HG03039 (cell line): ENCODE results near the gene PARVA.

Experiments
- ATAC-seq: cut with Tn5 transposase; IDR thresholded peaks from one replicate; pipeline ENCODE4 v1.9.1; 2021; ENCODE audit warnings: mild to moderate bottlenecking, moderate library complexity; ENCODE audit not compliant: unreplicated experiment

Gene PARVA

DNA sequence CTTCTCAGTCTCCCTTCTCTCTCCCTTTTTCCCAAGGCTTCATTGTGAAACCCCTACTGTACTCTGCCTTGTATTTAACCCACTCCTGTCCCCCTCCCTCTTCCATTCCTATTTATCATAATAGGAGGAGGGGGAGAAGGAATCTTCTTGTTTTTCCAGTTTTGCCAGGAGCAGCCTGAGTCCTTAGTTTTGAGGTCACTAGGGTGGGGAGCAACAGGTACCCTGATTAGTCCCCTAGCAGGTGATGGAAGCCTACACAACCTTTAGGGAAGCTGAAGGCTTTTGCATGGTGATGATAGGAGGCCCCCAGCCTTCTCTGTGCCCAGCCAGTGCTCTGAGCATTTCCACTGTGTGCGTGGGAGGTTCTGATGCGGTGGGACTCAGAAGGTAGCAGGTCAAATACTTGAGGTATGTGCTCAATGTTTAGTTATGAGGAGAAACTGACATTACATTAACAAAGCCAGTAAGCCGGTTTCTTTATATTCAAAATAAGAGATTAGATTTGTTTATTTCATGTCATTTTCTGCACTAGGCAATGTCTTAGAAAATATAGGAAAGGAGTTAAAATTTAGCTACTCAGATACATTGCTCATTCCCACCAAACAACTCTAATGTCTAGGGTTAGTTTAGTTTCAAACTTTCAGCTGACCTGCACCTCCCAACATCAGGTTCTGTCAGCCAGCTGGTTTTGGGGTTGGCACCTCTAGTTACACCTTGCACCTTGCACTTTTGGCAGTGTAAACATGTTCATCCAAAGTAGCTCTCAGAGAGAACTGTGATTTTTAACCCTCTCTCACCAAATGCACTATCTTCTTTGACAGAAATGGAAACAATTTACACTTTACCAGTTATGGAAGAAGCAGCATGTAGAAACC lies 26.0 kb downstream of the PARVA start:
- ATAC-seq: no peak

DNA sequence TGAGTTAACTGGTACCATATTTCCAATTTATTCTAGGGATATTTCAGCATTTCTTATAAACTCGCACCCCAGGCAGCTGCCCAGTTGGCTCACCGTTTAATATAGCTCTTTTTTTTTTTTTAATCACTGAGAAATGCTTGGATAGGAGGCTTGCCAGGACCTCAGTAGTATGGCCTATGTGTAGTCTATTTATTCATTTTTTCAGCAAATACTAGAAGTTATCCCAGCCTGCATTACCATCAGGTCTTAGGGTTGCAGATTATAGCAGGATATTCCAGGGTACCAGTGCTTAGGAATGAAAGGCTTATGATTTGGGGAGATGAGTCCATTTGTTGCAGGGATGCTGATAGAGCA lies 26.6 kb downstream of the PARVA start:
- no peak for ATAC-seq

DNA sequence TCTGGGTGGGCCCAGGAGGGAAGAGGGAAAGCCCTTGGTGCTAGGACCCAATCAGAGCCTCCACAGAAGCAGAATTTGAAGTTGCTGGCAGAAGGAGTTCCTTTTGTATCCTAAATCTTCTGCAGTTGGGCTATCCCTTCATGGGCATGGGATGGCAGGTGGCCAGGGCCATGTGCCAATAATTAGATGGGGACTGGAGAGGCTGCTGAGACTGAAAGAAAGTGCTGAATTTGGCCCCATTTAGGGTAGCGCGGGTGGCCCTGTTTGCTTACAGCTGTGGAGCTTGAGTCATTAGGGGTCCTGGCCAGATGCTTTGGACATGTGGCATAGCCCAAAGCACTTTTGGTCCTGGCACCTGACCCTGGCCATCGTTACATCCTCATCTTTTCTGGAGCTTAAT lies 27.1 kb downstream of the PARVA start:
- no peak for ATAC-seq

DNA sequence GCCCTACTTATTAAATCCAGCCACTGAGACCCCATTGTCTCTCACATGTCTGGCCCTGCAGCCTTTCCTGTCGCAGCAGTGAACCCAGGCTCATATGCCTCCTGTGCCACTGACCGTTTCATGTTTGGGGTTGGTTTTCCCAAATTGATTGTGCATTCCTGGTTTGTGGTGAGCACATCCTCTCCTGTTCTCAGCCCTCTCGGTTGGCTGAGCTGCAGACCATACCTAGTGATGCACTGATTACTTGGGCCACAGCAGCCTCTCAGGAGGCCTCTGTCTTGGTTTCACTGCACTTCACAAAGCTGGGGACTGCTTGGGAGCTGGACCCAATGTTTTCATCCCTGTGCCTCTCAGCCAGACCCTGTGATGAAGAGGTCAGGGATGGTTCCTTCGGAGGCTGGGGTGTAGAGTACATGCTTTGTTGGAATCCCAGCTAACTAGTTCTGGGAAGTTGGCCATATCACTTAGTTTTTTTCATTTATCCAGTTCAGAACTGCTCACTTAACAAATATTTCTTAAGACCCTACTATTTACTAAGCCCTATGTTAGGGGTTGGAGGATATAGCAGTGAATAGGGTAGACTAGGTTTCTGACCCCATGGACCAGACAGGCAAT lies 30.9 kb downstream of the PARVA start:
- no peak for ATAC-seq

DNA sequence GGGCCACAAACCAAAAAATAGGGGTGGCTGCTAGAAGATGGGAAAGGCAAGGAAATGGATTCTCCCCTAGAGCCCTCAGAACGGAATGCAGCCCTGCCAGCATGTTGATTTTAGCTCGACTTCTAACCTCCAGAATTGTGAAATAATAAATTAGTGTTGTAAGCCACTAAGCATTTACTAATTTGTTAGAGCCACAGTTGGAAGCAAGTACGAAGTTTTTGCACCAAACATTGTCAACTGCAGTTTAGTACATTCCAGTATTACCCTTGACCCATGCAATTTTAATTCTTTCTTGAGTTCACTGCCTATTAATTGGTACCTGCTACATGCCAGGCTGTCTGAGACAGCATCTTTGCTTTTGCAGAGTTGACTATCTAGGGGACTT lies 32.2 kb downstream of the PARVA start:
- ATAC-seq: no peak

DNA sequence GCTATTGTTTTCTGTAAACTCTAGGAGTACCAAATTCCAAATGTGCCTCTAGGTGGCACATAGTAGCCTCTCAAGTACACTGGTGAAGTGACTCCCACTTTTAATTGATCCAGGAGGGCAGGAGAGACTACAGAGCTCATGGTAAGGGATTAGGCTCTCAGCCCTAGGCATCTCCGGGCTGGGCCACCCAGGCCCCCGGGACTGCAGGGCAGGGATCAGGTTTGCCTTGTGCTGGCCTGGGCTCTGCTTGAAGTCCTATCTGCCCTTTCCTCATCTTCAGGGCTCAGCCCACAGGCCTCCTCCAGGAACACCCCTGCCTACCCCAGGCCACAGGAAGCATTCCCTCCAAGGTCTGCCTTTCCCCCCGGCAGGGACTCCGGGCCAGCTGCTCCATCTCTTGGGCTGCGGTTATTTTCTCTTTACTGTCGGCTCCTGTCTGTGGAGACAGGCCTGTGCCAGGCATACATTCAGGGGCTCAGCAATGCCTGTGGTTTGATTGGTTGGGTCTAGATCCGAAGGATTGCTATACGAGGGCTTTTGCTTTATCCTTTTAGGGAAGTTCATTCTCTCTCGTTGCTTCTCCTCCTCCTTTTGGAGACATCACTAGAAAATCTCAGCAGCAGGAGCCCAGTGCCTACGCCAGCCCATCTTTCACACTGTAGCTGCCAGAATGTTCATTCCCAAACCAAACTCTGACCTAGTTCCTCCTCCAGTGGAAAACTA lies 32.8 kb downstream of the PARVA start:
- no peak for ATAC-seq

DNA sequence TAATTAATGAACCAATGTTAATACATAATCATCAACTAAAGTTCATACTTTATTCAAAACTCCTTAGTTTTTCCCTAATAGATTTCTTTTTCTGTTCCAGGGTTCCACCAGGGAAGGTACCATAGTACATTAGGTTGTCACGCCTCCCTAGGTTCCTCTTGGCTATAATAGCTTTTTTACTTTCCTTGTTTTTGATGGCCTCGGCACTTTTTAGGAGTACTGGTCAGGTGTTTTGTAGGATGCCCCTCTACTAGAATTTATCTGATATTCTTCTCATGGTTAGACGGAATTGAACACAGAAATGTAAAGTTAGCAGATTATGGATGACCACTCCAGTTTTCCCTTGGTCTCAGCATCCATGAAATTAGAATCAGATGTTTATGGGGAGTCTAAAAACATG lies 34.0 kb downstream of the PARVA start:
- ATAC-seq: no peak

DNA sequence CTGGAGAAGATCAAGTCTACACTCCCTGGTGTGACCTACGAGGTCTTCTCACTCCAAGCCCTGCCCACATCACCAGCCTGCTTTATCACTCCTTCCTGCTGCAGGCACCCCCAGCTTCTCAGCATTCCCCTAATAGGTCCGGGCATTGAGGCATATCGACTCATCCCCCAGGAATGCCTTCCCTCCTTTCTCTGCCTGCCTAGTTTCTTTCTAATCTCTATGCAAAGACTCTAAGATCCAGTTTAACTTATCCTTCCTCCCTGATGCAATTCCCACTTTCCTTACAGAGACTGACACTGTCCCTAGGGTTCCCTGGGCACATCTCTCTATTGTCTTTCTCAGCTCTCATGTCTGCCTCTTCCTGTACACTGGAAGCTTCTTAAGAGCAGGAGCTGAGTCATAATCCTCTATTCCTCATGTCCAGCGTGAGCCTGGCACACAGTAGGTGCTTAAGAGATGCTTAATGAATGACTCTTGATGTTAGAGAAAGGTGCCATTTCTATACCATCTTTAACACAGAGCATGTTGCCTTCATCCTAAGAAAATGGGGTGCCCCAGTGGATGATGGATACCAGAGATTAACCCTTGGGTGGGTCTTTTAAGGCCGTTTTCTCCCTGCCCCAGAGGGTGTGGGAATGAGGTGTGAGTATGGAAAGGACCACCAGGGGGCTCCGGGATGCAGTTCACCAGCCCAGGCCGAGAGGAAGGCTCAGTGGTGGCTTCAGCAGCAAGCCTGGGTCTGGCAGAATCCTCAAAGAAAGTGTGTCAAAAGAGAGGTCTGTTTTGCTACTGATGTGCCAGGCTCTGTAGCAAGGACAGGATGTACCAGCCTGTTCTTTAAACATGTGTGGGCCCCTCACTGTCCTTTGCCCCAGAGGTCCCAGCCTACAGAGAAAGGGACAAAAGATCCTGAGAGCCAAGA lies 34.7 kb downstream of the PARVA start:
- ATAC-seq: no peak

DNA sequence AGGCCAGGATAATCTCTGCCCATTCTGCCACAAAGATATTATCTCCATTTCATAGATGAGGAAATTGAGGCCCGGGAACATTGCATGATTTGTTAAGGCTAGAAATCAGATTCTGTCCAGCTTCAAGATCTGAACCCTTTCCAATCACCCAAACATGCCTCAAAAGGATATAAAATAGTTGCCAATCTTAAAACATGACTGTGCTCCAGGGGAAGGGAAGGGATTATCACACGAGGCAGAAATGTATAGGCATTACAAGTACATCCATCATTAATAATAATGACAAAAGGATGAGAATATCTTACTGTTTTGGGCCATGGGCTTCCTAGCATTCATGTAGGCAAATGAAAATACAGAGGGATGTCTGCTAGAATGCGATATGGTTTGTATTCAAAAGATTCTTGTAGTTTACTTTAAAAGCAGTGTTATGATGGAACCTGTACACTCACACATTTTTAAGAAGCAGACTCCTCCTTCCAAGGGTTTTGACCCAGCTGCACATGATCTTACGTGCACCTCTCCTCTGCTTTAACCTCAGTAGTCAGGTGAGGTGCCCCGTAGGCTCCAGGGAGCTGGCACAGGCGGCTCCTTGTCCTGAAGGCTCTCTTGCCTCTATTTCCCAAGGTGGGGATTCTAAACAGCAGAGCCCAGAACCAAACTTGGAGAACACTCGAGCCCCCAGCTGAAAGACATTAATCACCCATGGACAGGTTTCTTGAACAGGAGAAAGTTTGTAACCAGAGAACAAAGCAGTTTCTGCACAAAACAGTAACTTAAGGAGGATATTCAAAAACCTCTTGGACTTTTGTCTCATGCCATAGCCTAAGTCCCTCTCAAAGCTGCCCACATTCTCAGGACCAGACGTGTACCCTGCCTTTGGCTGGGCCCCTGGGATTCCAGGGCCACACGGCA lies 36.0 kb downstream of the PARVA start:
- ATAC-seq: no peak

DNA sequence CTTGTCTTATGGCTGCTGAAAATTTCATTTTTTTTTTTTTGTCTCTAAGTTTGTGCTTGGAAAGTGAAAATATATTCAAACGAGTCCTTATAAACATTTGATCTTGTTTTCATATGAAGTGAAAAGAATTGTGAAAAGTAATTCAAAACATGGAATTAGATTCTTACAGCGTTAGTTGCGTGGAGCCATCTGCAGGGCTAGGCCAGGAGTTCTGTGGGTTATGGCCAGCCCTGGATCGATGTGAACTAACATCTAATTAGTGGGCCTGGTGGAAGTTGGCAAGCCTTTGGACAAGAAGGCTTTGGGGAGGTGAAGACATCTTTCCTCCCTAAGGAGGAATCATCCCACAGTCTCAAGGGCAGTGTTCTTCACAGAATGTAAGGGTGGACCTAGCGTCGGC lies 37.2 kb downstream of the PARVA start:
- no peak for ATAC-seq

DNA sequence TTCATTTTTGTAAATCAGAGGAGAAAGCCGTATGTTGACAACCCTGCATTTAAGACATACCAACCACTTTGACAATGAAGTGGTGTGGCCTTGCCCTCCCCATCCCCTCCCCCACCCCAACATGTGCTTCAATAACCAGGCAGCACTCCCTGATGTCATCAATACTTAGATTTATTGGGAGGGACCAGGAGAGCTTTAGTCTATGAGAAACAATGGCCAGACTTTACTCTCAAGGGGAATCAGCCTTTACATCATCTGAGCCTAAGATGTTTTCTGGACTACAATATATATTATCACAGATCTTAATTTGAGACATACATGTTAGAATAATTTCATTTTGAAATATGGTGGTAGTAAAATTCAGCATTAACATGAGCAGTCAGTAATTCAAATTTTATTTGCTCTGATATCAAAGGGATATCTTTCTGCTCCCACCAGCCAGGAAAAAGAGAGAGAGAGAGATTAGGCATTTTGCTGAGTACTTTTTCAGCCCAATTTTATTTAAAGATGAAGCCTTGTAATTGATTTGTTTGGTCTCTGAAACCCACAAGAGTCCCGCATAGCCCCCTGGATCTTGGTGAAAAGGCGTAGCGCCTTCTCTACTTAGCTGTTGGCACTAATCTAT lies 38.1 kb downstream of the PARVA start:
- ATAC-seq: no peak

DNA sequence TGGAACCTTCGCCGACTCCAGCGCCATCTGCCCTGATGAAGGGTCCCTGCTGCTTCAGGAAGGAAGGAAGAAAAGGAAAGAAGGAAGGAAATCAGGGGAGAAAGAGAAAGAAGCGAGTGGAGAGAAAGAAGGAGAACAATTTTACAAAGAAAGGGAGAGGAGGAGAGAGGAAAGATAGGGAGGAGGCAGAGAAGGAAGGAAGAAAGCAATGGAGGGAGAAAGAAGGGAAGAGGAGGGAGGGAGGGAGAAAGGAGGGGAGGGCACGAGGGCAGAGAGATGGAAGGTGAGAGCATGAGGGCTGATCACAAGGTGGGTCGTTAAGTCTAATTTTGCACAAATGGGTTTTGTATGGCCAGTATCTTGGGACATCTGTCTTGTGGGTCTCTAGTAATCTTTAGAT lies 39.2 kb downstream of the PARVA start:
- no peak for ATAC-seq

DNA sequence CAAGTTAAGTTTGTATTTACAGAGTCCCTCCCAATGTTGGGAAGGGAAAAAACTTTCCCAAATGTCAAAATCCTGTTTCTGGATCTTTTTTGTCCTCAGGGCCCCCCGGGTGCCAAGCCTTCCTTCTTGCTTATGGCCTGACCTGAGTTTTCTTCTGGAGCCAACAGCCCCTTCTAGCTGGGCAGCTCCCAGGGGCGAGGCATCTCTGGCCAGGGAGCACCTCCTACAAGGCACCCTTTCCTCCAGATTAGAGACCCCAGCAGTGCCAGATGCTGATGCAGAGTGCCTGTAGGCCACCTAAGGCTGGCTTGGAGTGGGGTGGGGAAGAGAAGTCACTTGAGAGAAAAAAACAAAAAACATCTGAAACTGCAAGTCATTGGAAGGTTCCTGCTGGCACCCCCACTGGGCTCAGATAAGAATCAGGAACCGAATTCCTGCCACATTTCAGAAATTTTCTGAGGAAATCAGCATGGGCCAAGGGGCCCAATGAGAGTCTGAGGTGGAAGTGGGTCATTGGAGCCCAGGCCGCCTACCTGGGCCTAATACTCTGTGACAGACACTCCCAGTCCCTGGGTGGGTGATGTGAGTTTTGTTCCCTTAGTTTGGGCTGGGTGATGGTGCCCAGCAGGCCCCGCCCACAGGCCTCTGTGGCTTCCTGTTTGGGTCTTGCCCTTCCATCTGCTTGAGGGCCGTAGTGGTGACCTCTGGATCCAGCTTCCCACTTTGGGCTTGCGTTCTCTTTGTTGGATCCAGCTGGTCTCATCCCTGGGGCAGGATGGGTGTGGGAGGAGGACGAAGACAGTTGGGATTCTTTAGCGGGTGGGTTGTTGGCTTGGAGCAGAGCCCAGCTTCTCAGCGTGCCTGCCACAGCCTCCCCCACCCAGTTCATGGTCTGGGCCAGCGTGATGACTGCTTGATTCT lies 40.6 kb downstream of the PARVA start:
- ATAC-seq: no peak

DNA sequence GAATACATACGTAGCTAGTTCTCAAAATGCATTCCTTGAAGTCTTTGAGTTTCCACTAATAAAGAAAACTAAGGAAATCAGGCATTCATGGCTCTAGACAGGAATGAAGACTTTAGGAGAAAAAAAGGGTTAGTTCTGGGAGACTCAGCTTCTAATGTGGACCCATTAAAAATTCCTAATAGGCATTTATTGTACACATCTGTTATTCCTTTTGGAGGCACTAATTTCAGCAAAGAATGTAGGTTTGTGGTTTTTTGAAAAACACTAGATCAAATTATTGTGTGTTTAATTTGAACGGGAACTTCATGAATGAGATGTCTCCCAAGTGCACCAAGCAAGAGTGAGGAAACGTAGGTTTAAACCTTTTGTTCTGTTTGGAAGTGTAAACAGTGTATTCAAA lies 42.7 kb downstream of the PARVA start:
- ATAC-seq: no peak

DNA sequence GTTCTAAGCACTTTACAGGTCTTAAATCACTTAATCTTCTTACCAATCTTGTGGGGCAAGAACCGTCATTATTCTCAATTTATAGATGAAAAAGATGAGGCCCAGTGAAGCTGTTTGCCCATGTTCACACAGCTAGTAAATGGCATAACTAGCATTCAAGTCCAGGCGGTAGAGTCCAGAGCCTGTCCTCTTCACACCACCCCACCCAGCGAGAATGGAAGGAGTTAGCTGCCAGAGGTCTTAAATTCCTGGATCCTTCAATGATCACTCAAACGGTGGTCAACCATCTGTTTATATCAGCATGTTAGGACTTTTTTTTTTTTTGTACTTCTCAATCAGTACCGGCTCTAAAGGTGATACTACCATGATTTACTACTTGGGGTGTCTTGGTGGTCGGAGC lies 43.3 kb downstream of the PARVA start:
- ATAC-seq: no peak

DNA sequence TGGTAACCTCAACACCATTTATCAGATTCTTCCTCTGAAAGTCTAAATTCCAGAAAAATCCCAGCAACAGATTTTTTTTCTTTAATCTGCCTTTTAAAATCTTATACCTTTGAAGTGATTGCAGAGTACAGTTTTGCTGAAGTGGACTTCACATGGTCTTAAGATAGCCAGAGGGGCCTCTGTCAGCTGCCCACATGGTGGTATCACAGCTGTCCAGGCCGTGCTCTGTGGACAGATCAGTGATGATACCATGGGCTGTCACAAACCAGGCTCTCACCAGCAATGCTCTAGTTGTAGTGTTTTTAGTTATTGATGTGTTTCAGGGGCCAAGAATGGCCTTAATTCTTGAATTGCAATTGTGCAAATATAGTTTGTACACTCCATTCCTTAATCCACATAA lies 44.0 kb downstream of the PARVA start:
- no peak for ATAC-seq

DNA sequence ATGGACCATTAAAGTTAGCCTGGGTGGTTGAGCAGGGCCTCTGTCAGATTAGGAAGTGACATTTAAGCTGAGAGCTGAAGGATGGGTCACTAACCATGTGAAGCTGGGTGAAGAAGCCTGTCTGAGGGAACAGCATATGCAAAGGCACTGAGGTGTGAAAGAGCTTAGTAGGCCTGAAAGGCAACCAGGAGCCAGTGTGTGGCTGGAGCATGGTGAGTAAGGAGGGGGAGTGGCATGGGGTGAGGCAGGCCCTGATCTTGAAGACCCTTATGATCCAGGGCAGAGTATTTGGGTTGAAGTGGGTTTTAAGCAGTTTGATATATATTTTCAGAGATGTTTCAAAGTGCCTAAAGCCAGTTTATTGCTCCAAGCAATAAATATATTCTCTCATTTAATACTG lies 48.8 kb downstream of the PARVA start:
- ATAC-seq: no peak

DNA sequence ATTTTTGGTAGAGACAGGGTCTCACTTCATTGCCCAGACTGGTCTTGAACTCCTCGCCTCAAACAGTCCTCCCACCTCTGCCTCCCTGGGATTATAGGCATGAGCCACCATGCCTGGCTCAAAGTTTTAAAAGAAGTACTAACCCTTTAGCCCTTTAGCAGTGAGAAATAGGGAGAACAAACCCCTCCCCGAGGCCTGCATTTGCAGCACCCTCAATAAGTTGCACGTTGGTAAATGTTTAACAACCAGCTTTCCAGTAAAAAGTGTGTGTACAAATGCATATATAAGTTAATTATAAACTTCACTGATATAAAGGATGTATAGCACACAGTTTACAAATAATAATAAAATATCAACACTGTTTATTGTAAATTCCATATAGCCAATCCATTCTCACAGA lies 51.8 kb downstream of the PARVA start:
- ATAC-seq: no peak

DNA sequence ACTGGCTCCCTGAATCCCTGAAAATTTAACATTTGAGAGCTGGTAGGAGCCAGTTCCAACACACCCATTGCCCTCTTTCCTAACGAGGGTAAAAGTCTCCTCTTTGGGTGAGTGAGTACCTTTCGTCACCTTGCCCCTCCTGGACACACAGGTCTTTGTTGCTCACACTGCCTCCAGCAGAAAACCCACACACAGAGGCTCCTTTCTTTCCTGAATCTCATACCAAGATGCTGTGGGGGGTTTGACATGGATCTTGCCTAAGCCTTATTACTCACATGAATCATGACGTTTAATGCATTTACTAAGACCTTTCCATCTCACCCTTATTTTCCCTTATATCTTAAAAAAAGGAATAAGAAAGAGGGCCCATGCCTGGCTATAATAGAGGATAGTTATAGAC lies 53.0 kb downstream of the PARVA start:
- ATAC-seq: no peak
